Measurements from ENCODE around the gene DGKB. TPM values are rescaled to one million over a fixed set of nuclear protein-coding genes. Genes with fewer than 3 reads are reported as not detected.

Gene DGKB
- total RNA-seq, 4 donors from 2014 or later: 4.4 to 33.1 (median 9.3) TPM

GRCh38 chr7:14505906-14506305 is 396.6 kb downstream of the DGKB start:
- Histone ChIP-seq H3K36me3 (no peaks in the 10 kb centered on the region), H3K9me3 (no peaks in the 10 kb centered on the region), H3K4me3 (no peak overlapping the region), H3K27ac (no peak overlapping the region), H3K27me3 (no peaks in the 10 kb centered on the region), H3K4me1 (no peaks in the 10 kb centered on the region)
- TF ChIP-seq POLR2A (IDR thresholded peaks at IDR 0.05): no peak
- TF ChIP-seq, protein P1, sequence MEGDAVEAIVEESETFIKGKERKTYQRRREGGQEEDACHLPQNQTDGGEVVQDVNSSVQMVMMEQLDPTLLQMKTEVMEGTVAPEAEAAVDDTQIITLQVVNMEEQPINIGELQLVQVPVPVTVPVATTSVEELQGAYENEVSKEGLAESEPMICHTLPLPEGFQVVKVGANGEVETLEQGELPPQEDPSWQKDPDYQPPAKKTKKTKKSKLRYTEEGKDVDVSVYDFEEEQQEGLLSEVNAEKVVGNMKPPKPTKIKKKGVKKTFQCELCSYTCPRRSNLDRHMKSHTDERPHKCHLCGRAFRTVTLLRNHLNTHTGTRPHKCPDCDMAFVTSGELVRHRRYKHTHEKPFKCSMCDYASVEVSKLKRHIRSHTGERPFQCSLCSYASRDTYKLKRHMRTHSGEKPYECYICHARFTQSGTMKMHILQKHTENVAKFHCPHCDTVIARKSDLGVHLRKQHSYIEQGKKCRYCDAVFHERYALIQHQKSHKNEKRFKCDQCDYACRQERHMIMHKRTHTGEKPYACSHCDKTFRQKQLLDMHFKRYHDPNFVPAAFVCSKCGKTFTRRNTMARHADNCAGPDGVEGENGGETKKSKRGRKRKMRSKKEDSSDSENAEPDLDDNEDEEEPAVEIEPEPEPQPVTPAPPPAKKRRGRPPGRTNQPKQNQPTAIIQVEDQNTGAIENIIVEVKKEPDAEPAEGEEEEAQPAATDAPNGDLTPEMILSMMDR (IDR thresholded peaks at IDR 0.05): no peak
- intact Hi-C loops (cut with DNase I; ENCODE audit: low total_unique reads): no loop called here
- no peak for DNase-seq

DNA sequence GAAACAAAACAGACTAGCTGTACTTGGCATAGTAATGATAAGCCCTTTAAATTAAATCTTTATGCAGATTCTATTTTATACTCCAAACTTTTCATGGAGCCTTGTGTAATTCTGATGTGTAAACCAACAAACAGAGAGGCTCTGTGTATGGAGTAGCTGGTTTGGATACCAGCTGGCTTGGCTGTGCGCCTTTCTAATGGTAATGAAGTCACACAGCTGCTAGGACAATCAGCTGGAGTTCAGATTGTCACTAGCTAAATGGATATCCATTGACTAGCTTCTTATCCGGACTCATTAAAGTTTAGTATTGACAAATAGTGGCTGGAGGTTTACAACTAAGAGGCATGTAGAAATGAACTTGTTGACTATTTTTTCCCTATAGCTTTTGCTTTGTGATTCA is 398.4 kb downstream of the DGKB start:
- Histone ChIP-seq H3K36me3 (no peaks in the 10 kb centered on the region), H3K27me3 (no peaks in the 10 kb centered on the region), H3K4me3 (no peak overlapping the region), H3K27ac (no peak overlapping the region), H3K9me3 (no peaks in the 10 kb centered on the region), H3K4me1 (no peaks in the 10 kb centered on the region)
- intact Hi-C loops (cut with DNase I; ENCODE audit: low total_unique reads): no loop called here
- no peak for TF ChIP-seq POLR2A (IDR thresholded peaks at IDR 0.05)
- TF ChIP-seq, protein P1 (IDR thresholded peaks at IDR 0.05): no peak
- no peak for DNase-seq

DNA sequence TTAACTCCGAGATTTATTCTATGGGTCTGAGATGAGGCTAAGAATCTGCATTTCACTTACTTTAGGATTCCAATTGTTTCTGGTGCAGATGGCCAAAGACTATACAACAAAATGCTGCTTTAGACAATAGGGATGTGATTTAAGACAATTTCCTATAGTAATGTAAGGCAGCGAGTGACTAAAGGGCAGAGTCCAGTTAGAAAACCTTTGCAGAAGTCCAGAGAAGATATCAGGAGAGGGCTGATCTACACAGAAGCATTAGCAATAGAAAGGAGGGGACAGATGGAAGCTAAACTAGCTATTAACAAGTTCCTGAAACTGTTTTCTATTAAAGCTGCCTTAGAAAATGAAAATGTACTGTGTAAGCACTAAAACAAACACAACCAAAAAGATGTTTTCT is 398.9 kb downstream of the DGKB start:
- intact Hi-C loops (cut with DNase I; ENCODE audit: low total_unique reads): no loop called here
- Histone ChIP-seq H3K27ac (no peak overlapping the region), H3K36me3 (no peaks in the 10 kb centered on the region), H3K4me1 (no peaks in the 10 kb centered on the region), H3K27me3 (no peaks in the 10 kb centered on the region), H3K9me3 (no peaks in the 10 kb centered on the region), H3K4me3 (no peak overlapping the region)
- DNase-seq: no peak
- TF ChIP-seq, protein P1 (IDR thresholded peaks at IDR 0.05): no peak
- no peak for TF ChIP-seq POLR2A (IDR thresholded peaks at IDR 0.05)

DNA sequence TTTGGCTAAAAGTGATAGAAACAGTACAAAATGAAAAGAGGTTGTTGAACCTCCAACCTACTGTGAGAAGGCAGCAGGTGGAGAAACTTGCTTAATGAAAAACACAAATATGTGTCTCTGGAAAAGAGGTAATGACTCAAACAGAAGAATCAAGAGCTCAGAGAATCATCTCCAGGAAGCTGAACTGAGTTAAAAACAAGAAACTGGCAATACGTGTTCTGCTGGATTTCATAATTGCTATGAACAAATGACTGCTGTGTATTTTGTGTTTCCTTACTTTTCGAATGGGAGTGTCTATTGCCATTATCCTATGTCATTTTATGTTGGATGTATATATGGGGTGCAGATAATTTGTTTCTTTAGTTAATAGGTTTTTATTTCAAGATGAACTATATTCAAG is 401.1 kb downstream of the DGKB start:
- intact Hi-C loops (cut with DNase I; ENCODE audit: low total_unique reads): no loop called here
- no peak for TF ChIP-seq POLR2A (IDR thresholded peaks at IDR 0.05)
- TF ChIP-seq, protein P1 (IDR thresholded peaks at IDR 0.05): no peak

GRCh38 chr7:14497390-14497789 is 405.2 kb downstream of the DGKB start:
- Histone ChIP-seq H3K36me3 (no peaks in the 10 kb centered on the region), H3K4me1 (no peaks in the 10 kb centered on the region), H3K27ac (no peak overlapping the region), H3K9me3 (no peaks in the 10 kb centered on the region), H3K27me3 (no peaks in the 10 kb centered on the region), H3K4me3 (no peak overlapping the region)
- TF ChIP-seq, protein P1 (IDR thresholded peaks at IDR 0.05): no peak
- TF ChIP-seq POLR2A (IDR thresholded peaks at IDR 0.05): no peak
- intact Hi-C loops (cut with DNase I; ENCODE audit: low total_unique reads): no loop called here
- DNase-seq: no peak

More for the DNA sequence above, 401.1 kb downstream of the DGKB start:
- Histone ChIP-seq H3K27ac (no peak overlapping the region), H3K9me3 (no peaks in the 10 kb centered on the region), H3K4me1 (no peaks in the 10 kb centered on the region), H3K27me3 (no peaks in the 10 kb centered on the region), H3K4me3 (no peak overlapping the region), H3K36me3 (no peaks in the 10 kb centered on the region)
- no peak for DNase-seq
